CD4-positive, alpha-beta T cell treated with Interferon gamma for 1 hour (primary cell): ENCODE data around the gene SPATA3.
"Not testable (repeated sequence)": the region's sequence is repeated elsewhere in the genome, so short reads cannot be mapped to it uniquely, and the experiment has no call there.

ENCODE experiments used
- DNase-seq: peaks from one replicate; pipeline ENCODE4 v3.0.0-alpha.2; 2020

Gene SPATA3

DNA sequence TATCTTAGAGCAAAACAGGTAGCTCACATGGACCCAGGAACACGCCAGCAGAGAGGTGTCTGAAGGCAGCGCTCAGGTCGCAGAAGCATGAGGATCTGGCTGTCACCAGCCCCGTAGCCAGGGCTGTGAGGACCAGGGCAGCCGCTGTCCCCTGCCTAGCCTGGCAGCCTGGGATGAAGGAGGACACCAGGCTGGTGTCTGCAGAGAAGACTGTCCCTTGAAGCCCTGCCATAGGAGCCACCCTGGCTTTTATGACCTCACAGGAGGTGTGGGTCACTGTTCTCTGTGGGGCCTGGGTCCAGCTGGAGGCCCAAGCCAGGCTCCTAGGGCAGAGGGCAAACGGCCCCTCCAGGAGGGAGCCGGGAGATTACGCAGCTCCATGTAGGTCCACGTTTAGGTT, at the start of gene SPATA3:
Gene SPATA3 (plus strand): TSS at position 301 of the 400 bp plus-strand sequence. CDS start 113 bp downstream, outside the sequence.
- no peak for DNase-seq

GRCh38 chr2:230946429-230947234, 49.3 kb upstream of the SPATA3 start:
- DNase-seq = no peak

DNA sequence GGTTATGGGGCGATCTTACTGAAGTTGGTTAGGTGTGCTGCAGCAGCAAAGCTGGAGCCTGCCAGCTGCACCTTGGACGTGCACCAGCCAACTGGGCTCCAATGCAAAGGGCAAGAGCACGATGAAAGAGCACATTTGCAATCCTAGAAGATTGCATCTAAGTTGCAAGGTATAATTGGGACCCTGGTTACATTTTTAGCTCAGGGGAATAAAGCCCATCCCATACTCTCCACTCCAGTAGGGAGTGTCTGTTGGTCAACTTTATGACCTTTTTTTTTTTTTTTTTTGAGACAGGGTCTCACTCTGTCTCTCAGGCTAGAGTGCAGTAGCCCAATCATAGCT, 48.7 kb upstream of the SPATA3 start:
- DNase-seq = no peak

DNA sequence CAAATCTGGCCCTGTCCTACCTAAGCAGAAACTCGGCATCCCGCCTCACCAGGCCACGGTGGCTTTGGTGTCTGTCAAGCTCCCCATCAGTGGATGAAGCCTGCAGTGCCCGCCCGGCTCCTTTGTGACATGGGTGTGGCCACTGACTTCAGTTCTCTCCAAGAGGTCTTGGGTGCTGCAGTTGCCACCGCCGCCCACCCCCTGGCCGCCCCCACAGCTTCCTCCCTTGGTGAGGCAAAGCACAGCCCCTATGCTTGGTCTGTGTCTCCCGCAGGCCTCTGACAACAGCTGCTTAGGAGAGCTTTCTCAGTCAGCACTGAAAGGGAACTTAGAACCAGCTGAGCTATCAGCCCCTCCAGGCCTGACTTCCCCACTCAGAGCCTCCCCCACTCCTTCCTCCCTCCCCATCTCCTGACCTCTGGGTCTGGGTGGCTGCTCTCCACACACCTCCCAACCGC, 48.0 kb upstream of the SPATA3 start:
- no peak for DNase-seq

- no peak for DNase-seq
Observed at GRCh38 chr2:230949966-230950873, 45.7 kb upstream of the SPATA3 start.

GRCh38 chr2:230950874-230951339, 45.0 kb upstream of the SPATA3 start:
- no peak for DNase-seq

DNA sequence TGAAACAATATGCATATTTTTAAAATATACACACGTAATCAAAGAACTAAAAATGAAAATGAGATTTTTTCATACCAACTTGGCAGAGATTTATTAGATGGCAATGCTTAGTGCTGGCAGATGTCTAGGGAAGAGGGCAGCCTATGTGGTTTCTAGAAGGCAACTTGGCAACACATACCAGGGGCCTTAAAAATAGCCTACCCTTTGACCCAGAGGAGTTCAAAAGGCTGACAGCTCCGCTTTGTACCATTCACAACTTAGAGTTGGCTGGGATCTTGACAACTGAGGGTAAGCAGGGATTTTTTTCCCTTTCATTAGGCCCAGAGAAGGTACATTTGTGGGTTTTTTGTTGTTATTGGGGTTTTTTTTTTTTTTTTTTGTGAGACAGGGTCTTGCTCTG, 44.5 kb upstream of the SPATA3 start:
- DNase-seq = no peak

DNA sequence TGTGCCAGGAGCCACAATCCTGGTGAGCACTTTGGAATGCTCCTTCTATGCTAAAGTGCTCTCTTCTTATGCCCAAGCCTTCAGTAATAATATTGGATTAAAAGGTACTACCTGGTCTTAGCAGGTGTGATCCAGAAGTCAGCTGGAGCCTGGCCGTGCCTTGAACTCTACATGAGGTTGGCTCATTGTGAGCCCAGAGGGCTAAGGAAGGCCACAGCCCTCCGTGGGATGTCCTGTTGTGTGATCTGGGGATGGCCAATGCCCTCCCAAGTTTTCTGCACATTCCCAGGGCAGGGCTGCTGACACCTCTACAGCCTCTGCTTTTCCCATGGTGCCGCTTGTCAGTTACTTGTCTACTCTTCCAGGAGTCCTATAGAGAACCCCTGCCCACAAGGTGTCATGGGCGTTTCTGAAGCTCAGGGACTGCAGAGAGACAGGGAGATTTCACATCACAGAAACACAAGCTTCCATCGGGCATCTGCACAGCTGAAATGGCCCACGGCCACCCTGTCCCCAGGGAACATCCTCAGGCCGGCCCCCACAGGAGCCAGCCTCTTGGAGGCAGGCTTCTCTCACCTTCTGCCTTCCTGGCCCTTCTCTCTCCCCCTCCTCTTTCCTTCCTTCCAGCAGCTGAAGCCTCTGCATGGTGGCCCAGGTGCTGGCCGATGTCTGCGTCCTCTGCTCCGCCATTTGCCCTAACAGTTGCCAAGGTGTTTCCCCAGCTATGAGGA, 43.5 kb upstream of the SPATA3 start:
- no peak for DNase-seq

GRCh38 chr2:230953845-230954244, 42.1 kb upstream of the SPATA3 start:
- no peak for DNase-seq

GRCh38 chr2:230954746-230955145, 41.2 kb upstream of the SPATA3 start:
- no peak for DNase-seq

DNA sequence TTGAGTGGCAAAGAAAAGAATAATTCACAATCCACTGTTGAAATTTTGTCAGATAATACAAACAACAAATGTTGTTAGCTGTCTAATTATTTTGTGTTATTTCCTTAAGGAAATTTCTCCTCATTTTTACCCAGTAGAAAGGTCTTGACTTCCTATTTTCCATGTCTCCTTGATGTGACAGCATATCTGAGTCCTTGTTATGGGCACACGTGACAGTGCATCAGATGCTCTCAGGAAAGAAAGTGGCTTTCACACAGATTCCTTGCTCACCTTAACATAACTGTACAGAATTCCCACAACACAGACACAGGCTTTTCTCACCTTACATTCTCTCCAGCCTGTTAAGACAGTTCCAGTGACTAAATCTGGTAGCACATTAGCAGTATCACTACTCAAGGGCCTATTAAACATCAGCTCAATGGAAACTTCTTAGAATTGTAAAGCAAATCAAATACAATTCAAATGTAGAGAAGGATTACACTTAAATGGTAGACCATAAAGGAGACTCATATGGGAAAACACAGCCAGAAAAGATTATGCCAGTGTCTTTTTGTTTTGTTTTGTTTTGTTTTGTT, 40.7 kb upstream of the SPATA3 start:
- no peak for DNase-seq

DNA sequence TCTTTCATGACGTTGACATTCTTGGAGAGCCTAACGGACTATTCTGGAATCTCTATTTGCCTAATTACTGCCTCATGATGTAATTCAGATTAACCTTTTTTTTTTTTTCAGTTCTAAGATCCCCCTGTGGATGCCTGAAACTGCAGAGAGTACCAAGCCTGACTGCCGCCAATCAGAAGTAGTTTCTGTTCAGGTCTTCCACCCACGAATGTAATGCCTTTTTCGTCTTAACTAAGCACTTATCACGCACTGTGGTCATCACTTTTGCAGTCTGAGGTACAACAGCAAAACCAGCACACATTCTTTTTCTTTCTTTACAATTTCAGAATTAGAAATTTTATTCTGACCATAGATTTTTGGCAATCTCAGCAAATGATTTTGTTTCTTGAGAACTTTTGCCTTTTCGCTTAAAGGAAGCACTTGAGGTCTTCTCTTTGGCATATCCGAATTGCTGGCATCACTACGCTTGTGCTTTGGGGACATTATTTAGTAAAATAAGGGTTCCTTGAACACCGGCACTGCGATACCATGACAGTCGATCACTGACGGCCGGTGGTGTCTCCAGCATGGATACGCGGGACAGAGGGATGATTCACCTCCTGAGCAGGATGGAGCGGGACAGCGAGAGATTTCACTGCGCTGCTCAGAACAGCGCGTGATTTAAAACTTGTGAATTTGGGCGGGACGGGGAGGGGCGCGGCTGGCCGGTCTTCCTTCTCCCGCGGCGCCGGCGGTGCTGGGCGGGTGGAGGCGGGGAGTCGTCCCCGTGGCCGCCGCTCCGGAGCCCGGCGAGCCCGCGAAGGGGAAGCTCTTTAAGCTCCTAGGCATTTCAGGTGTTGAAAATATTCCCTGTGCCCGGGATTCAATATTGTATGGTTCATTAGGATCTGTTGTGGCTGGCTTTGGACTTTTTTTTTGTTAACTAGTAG, 38.8 kb upstream of the SPATA3 start:
- no peak for DNase-seq

- DNase-seq = no peak
Observed at GRCh38 chr2:230957756-230958391, 38.0 kb upstream of the SPATA3 start.

- DNase-seq = no peak
Observed at GRCh38 chr2:230958820-230959756, 36.8 kb upstream of the SPATA3 start.

- DNase-seq = no peak
Observed at GRCh38 chr2:230960026-230960425, 35.9 kb upstream of the SPATA3 start.

DNA sequence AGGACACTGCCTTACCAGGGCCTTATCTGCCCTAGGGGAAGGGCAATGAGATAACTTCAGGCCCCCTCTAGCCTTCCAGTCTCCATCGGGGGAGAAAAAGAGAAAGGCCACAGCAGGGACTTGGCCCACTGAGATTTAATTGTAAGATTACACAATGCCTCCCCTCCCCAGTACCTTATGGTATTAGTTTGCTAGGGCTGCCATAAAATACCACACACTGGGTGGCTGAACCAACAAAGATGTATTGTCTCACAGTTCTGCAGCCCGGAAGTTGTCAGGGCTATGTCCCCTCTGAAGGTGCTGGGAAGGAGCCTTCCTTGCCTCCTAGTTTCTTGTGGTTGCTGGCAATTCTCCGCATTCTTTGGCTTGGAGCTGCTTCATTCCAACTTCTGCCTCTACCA, 34.8 kb upstream of the SPATA3 start:
- DNase-seq = no peak

DNA sequence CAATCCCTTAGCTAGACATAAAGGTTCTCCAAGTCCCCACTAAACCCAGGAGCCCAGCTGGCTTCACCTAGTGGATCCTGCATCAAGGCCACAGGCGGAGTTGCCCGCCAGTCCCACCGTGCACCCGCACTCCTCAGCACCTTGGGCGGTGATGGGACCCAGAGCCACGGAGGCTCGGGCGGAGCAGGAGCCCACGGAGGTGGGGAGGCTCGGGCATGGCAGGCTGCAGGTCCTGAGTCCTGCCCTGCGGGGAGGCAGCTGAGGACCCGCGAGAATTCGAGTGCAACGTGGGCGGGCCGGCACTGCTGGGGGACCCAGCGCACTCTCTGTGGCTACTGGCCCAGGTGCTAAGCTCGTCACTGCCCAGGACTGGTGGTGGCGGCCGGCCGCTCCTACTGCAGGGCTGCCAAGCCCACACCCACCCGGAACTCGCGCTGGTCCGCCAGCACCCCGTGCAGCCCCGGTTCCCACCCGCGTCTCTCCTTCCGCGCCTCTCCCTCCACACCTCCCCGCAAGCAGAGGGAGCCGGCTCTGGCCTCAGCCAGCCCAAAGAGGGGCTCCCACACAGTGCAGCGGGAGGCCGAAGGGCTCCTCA, 31.7 kb upstream of the SPATA3 start:
- no peak for DNase-seq

GRCh38 chr2:230967113-230967512, 28.8 kb upstream of the SPATA3 start:
- DNase-seq = no peak

DNA sequence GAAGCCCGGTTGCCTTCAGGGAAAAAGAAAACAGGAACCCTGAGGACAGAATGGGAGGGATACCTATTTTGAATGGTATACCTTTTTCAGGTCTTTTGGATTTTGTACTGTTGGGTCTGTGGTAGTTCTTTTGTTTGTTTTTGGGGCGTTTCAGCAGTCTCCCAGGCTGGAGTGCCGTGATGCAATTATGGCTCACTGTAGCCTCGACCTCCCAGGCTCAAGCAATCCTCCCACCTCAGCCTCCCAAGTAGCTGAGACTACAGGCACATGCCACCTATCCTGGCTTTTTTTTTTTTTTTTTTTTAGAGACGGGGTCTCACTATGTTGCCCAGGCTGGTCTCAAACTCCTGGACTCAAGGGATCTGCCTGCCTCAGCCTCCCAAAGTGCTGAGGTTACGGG, 27.6 kb upstream of the SPATA3 start:
- not testable (repeated sequence) for DNase-seq
